ENCODE measurements around the gene NUDCD2. TPM values are rescaled to one million over a fixed set of nuclear protein-coding genes. Genes with fewer than 3 reads are reported as not detected.
"Not testable (repeated sequence)": the region's sequence is repeated elsewhere in the genome, so short reads cannot be mapped to it uniquely, and the experiment has no call there.

NUDCD2 gene
- total RNA-seq, 4 donors from 2014 or later = 8.9 to 13.2 (median 9.4) TPM

- ATAC-seq = no peak
- peaks cover 0 to 14% (median 0%) of the 10 kb centered on the region in 3 donors for H3K9me3 ChIP-seq
- H3K27ac ChIP-seq = no peak overlapping the region
- H3K27me3 ChIP-seq = peaks cover 7% of the 10 kb centered on the region
- no peak overlapping the region for H3K4me3 ChIP-seq
- no peaks in the 10 kb centered on the region for H3K36me3 ChIP-seq
- H3K4me1 ChIP-seq = no peaks in the 10 kb centered on the region
- TF ChIP-seq, protein P1, sequence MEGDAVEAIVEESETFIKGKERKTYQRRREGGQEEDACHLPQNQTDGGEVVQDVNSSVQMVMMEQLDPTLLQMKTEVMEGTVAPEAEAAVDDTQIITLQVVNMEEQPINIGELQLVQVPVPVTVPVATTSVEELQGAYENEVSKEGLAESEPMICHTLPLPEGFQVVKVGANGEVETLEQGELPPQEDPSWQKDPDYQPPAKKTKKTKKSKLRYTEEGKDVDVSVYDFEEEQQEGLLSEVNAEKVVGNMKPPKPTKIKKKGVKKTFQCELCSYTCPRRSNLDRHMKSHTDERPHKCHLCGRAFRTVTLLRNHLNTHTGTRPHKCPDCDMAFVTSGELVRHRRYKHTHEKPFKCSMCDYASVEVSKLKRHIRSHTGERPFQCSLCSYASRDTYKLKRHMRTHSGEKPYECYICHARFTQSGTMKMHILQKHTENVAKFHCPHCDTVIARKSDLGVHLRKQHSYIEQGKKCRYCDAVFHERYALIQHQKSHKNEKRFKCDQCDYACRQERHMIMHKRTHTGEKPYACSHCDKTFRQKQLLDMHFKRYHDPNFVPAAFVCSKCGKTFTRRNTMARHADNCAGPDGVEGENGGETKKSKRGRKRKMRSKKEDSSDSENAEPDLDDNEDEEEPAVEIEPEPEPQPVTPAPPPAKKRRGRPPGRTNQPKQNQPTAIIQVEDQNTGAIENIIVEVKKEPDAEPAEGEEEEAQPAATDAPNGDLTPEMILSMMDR (IDR thresholded peaks at IDR 0.05) = no peak
- no peak for TF ChIP-seq POLR2AphosphoS5 (IDR thresholded peaks at IDR 0.05)
- no peak for TF ChIP-seq POLR2A (IDR thresholded peaks at IDR 0.05)
- no peak for TF ChIP-seq EP300 (IDR thresholded peaks at IDR 0.05)
Measured at GRCh38 chr5:163397354-163397753, 62.5 kb downstream of the NUDCD2 start.

- H3K9me3 ChIP-seq = peaks cover 0 to 14% (median 0%) of the 10 kb centered on the region in 3 donors
- 88 to 91% methylated on average over 4 to 8 of the region's 9 CpGs for WGBS, 2 donors (ENCODE audit: low coverage in 1 of 2)
- H3K4me1 ChIP-seq, H3K27ac ChIP-seq, H3K27me3 ChIP-seq, H3K36me3 ChIP-seq, ATAC-seq, H3K4me3 ChIP-seq: not testable (repeated sequence)
Measured at GRCh38 chr5:163396818-163397340, 63.0 kb downstream of the NUDCD2 start.

Small RNA genes within 50 kb of the gene (small RNA-seq; reads per million reads assigned to genes)
- gene AC008723.1 = 0 reads per million in 4 donors

Other genes with a start within 250 kb of the NUDCD2 start
- 100 to 1,000 TPM; 132 to 189 (median 166) TPM for gene CCNG1, start 22.5 kb downstream of the NUDCD2 start, total RNA-seq
- gene HMMR, start 530 bp upstream of the NUDCD2 start, total RNA-seq = 1 to 10 TPM in 1 of 4 donors, under 1 TPM in 2, not detected in 1; 0.16 to 1.4 (median 0.54) TPM
- gene MAT2B, start 45.5 kb upstream of the NUDCD2 start, total RNA-seq = 10 to 100 TPM; 41.4 to 70.5 (median 54.8) TPM